Measurements from ENCODE around the gene STOML1.
A peak's percentile ranks its signal among the peaks of the same experiment; 100 is the strongest.

STOML1 gene, protein sequence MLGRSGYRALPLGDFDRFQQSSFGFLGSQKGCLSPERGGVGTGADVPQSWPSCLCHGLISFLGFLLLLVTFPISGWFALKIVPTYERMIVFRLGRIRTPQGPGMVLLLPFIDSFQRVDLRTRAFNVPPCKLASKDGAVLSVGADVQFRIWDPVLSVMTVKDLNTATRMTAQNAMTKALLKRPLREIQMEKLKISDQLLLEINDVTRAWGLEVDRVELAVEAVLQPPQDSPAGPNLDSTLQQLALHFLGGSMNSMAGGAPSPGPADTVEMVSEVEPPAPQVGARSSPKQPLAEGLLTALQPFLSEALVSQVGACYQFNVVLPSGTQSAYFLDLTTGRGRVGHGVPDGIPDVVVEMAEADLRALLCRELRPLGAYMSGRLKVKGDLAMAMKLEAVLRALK

GRCh38 chr15:73991726-73992593, at the start of gene STOML1:
TSS of gene STOML1 (minus strand) at chr15:73992295. CDS start at chr15:73992223, 72 bp downstream.
- DNase-seq (ENCODE audit: low spot score): peak; percentile 99

DNA sequence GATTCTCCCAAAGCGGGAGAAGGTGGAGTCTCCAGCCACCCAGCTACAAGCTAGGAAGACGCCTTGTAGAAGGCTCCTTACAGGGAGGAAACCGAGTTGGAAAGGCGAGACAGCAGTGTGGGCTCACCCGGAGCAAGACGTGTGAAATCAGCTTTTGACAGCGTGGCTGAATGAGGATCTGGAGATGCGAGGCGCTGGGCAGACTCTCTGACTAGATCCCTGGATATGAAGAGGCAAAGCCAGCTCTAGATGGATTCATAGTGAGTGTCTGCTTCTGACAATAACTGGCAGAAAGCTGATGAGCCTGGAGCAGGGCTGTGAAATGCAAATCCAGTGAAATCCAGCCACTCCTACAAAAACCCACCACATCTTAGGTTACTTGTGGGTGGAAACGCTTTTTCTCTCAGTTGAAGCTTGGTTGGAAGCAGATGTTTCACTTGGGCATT, 49.2 kb upstream of the STOML1 start:
- DNase-seq (ENCODE audit: low spot score): no peak

- DNase-seq (ENCODE audit: low spot score): no peak
Observed at GRCh38 chr15:74040109-74040850, 48.2 kb upstream of the STOML1 start.

- no peak for DNase-seq (ENCODE audit: low spot score)
Observed at GRCh38 chr15:74039656-74040010, 47.5 kb upstream of the STOML1 start.

GRCh38 chr15:74038707-74039655, 46.9 kb upstream of the STOML1 start:
- DNase-seq (ENCODE audit: low spot score): peak; percentile 14

- peak; percentile 21 for DNase-seq (ENCODE audit: low spot score)
Observed at GRCh38 chr15:74037171-74038117, 45.3 kb upstream of the STOML1 start.

GRCh38 chr15:74036271-74037170, 44.4 kb upstream of the STOML1 start:
- DNase-seq (ENCODE audit: low spot score): peak; percentile 83

DNA sequence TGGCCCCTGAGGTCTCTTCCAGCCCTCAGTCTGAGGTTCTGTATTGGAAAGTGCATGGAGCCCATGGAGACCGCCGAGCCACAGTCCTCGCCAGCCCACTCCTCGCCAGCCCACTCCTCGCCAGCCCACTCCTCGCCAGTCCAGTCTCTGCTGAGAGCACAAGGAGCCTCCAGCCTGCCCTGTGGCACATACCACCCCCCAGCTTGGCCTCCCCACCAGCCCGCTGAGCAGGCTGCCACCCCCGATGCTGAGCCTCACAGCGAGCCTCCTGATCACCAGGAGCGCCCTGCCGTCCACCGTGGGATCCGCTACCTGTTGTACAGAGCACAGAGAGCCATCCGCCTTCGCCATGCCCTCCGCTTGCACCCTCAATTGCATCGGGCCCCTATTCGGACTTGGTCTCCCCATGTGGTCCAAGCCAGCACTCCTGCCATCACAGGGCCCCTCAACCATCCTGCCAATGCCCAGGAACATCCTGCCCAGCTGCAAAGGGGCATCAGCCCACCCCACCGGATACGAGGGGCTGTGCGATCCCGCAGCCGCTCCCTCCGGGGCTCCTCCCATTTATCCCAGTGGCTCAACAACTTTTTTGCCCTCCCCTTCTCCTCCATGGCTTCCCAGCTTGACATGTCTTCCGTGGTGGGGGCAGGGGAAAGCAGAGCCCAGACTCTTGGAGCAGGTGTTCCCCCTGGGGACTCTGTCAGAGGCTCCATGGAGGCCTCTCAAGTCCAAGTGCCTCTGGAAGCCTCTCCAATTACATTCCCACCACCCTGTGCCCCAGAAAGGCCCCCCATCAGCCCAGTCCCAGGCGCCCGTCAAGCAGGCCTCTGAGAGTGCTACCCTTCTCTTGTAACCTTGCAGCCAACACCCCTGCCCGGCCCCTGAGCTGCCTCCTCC, 43.3 kb upstream of the STOML1 start:
- peak; percentile 15 for DNase-seq (ENCODE audit: low spot score)

DNA sequence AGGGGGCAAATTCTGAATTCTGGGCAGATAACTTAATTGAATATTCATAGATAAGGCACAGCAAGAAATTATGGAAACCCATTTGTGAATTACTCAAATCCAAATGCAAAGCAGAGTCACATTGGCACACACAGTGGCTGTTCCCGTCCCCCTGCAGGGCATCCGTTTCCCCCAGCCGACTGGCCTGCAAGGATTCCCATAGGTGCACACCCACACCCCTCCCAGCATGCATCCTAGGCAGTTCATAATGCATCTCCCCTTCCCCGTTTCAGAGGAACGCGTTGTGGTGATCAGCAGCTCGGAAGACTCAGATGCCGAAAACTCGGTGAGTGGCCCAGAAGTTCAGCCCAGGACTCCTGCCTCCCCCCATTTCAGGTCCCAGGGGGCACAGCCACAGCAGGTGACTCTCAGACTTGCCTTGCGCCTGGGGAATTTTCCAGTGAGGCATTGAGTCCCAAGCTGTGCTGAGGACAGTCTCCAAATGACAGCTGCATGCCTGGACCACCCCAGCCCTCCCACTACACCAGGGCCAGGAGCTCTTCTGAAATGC, 42.2 kb upstream of the STOML1 start:
- no peak for DNase-seq (ENCODE audit: low spot score)

- DNase-seq (ENCODE audit: low spot score): no peak
Observed at GRCh38 chr15:74032606-74033561, 40.8 kb upstream of the STOML1 start.

GRCh38 chr15:74032046-74032445, 40.0 kb upstream of the STOML1 start:
- DNase-seq (ENCODE audit: low spot score): no peak

- DNase-seq (ENCODE audit: low spot score): no peak
Observed at GRCh38 chr15:74028646-74029045, 36.6 kb upstream of the STOML1 start.

DNA sequence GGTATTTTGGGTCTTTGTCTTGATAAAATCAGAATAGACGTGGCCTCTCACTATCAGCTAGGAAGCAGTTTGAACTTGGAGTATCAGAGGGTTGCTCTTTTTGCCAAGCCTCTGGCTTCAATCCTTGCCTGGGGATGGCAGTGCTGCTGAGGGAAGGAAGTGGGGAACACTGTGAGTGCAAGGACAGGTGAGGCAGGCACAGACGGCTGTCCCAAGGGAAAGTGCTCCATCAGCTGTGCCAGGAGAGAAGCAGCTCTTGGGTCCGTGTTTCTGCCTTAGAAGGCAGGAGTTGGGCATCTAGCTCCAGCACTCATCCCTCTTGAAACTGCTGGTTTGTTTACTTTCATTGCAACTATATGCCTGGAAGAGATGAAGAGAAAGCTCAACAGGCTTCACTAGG, 35.6 kb upstream of the STOML1 start:
- no peak for DNase-seq (ENCODE audit: low spot score)

GRCh38 chr15:74025436-74025835, 33.3 kb upstream of the STOML1 start:
- DNase-seq (ENCODE audit: low spot score): no peak

DNA sequence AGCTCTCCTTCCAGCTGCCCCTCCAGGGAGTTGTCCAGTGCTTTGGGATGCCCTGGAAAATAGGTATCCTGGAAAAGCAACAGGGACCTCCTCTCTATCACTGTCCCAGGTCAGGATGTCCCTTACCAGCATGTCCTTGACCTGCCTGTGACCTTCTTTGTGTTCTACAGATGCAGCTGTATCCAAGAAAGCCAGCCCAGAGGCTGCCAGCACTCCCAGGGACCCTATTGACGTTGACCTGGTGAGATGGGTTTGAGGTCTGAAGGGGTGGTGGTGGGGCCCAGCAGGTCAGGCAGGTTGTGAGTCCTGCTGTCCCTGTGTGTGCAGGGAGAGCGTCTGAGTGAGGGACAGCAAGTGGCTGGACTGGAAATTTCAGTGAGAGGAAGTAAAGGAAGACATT, 32.6 kb upstream of the STOML1 start:
- DNase-seq (ENCODE audit: low spot score): no peak

DNA sequence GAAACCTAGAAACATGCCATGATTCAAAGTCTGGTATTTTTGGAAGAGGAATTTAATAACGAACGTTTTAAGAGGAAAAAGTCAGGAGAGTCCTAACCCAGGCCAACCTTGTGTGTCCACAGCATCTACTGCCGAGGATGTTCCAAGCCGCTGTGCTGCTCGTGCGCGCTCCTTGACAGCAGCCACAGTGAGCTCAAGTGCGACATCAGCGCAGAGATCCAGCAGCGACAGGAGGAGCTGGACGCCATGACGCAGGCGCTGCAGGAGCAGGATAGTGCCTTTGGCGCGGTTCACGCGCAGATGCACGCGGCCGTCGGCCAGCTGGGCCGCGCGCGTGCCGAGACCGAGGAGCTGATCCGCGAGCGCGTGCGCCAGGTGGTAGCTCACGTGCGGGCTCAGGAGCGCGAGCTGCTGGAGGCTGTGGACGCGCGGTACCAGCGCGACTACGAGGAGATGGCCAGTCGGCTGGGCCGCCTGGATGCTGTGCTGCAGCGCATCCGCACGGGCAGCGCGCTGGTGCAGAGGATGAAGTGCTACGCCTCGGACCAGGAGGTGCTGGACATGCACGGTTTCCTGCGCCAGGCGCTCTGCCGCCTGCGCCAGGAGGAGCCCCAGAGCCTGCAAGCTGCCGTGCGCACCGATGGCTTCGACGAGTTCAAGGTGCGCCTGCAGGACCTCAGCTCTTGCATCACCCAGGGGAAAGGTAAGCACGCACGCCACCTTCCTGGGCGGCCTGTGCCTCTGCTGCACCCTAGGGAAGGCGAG, 30.8 kb upstream of the STOML1 start:
- DNase-seq (ENCODE audit: low spot score): peak; percentile 19
